Measurements from ENCODE around the gene SLC39A6.

DNA sequence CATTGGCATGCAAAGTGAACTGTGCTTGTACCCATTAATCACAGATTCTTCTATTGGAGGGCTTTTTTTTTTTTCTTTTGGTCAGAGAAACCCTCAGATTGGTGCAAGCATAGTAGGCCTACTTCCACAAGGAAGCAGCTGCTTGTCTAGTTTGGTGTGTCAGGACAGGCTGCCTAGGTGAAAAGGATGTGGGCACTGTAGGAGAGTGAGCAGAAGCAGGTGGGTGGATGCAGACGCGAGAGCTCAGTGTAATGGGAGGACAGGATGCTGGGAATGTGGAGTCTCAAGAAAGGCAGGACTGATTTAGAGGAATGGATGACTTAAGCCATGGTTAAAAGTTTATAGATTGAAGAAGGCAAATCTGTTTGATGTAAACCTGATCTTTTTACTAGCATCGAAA, 3.6 kb upstream of the SLC39A6 start:
- TF ChIP-seq, protein P1, sequence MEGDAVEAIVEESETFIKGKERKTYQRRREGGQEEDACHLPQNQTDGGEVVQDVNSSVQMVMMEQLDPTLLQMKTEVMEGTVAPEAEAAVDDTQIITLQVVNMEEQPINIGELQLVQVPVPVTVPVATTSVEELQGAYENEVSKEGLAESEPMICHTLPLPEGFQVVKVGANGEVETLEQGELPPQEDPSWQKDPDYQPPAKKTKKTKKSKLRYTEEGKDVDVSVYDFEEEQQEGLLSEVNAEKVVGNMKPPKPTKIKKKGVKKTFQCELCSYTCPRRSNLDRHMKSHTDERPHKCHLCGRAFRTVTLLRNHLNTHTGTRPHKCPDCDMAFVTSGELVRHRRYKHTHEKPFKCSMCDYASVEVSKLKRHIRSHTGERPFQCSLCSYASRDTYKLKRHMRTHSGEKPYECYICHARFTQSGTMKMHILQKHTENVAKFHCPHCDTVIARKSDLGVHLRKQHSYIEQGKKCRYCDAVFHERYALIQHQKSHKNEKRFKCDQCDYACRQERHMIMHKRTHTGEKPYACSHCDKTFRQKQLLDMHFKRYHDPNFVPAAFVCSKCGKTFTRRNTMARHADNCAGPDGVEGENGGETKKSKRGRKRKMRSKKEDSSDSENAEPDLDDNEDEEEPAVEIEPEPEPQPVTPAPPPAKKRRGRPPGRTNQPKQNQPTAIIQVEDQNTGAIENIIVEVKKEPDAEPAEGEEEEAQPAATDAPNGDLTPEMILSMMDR (IDR thresholded peaks at IDR 0.05; ENCODE audit: poor library complexity, severe bottlenecking), result no peak
- TF ChIP-seq POLR2AphosphoS5 (IDR thresholded peaks at IDR 0.05) (no peak), EP300 (conservative IDR thresholded peaks at IDR 0.05; ENCODE audit: poor library complexity, severe bottlenecking) (no peak), RAD21 (conservative IDR thresholded peaks at IDR 0.05) (no peak), SMC3 (conservative IDR thresholded peaks at IDR 0.05; ENCODE audit: poor library complexity) (no peak)
- TF ChIP-seq, protein P2, sequence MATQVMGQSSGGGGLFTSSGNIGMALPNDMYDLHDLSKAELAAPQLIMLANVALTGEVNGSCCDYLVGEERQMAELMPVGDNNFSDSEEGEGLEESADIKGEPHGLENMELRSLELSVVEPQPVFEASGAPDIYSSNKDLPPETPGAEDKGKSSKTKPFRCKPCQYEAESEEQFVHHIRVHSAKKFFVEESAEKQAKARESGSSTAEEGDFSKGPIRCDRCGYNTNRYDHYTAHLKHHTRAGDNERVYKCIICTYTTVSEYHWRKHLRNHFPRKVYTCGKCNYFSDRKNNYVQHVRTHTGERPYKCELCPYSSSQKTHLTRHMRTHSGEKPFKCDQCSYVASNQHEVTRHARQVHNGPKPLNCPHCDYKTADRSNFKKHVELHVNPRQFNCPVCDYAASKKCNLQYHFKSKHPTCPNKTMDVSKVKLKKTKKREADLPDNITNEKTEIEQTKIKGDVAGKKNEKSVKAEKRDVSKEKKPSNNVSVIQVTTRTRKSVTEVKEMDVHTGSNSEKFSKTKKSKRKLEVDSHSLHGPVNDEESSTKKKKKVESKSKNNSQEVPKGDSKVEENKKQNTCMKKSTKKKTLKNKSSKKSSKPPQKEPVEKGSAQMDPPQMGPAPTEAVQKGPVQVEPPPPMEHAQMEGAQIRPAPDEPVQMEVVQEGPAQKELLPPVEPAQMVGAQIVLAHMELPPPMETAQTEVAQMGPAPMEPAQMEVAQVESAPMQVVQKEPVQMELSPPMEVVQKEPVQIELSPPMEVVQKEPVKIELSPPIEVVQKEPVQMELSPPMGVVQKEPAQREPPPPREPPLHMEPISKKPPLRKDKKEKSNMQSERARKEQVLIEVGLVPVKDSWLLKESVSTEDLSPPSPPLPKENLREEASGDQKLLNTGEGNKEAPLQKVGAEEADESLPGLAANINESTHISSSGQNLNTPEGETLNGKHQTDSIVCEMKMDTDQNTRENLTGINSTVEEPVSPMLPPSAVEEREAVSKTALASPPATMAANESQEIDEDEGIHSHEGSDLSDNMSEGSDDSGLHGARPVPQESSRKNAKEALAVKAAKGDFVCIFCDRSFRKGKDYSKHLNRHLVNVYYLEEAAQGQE (IDR thresholded peaks at IDR 0.05; ENCODE audit: borderline replicate concordance), result no peak
